ENCODE data around the gene CHM.
A peak's percentile ranks its signal among the peaks of the same experiment; 100 is the strongest.
"Not testable (repeated sequence)": the region's sequence is repeated elsewhere in the genome, so short reads cannot be mapped to it uniquely, and the experiment has no call there.

The CHM gene, protein sequence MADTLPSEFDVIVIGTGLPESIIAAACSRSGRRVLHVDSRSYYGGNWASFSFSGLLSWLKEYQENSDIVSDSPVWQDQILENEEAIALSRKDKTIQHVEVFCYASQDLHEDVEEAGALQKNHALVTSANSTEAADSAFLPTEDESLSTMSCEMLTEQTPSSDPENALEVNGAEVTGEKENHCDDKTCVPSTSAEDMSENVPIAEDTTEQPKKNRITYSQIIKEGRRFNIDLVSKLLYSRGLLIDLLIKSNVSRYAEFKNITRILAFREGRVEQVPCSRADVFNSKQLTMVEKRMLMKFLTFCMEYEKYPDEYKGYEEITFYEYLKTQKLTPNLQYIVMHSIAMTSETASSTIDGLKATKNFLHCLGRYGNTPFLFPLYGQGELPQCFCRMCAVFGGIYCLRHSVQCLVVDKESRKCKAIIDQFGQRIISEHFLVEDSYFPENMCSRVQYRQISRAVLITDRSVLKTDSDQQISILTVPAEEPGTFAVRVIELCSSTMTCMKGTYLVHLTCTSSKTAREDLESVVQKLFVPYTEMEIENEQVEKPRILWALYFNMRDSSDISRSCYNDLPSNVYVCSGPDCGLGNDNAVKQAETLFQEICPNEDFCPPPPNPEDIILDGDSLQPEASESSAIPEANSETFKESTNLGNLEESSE

DNA sequence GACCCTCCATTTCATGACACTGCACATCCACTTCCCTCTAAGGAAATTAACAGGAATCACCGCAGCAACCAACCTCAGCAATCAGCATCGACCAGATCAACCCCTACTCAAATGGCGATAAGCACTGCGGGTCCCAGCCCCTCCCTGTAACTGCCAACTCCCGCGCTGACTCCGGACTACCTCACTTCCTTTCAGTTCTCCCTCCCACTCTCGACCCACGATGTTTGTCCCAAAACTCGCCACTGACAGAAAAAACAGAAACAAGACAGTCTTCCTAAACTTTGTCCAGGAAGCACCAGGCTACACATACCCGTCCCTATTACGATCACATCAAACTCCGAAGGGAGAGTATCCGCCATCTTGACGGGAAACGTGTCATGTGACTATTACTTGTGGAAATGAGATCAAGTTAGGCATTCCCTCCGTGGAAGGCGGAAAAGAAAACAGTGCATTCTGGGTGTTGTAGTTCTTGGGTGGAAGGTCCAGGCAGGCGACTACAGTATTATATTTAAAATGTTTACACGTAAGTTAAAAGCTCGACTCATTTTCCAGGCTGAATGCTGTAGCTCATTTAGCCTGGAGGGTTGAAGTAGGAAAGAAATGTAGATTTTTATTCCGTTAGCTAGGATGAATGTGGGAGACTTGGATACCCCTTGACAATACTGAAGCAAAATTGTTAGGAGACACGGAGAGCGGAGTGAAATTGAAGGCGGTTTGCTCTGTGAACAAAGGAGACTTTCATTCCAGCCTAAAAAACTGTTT lies at the start of gene CHM:
Gene CHM (minus strand): TSS at position 385 of the 762 bp plus-strand sequence. CDS start 26 bp downstream, at position 359.
- DNase-seq, result peak; percentile 50

- DNase-seq, result no peak
Observed at GRCh38 chrX:86078650-86079049, 31.3 kb upstream of the CHM start.

DNA sequence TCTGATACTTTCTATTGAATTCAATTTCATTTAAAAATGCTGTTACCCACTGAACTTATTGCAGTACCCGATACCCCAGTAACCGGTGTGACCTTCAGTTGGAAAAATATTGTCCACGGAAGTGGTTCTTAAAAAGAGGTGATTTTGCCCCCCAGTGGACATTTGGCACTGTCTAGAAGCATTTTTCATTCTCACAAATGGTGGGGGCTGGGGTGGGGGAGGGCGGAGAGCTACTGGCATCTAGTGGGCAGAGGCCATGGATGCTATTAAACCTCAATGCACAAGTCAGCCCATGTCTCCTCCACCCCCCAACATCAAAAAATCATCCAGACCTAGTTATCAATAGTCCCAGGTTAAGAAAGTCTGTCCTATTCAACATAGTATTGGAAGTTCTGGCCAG lies 19.6 kb upstream of the CHM start:
- no peak for DNase-seq

GRCh38 chrX:86061407-86061806 lies 14.0 kb upstream of the CHM start:
- DNase-seq, result no peak

DNA sequence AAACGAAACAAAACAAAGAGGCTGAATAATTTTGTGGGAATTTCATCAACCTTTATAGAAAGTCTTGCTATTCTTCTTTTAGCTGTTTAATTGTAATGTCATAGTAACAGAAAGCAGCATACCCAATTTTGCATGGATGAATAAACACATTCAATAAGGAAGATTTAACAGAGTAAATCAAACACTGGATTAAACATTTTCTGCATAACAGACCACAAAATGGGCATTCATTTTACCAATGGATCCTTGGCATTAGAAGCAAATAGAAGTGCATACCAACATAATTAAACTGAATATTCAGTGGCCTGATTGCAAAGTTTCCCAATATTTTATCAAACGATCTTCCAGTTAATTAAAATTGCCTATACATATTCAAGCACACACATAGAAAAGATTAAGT lies 4.4 kb upstream of the CHM start:
- no peak for DNase-seq

DNA sequence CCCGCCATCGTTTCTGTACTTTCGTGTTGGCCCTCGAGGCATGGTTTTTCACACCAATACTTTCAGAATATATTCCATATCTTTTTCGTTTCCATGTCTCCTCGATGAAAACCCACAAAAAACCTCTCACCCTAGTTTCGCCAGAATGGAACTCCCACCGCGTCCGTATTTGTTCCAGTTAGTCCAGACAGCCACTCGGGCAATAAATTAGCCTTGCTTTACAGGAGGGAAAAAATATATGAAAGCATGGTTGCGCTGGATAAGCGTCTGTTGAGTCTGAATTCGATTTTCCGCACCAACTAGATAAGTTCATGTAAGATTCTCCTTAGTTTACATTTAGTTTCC lies 550 bp upstream of the CHM start:
- no peak for DNase-seq

DNA sequence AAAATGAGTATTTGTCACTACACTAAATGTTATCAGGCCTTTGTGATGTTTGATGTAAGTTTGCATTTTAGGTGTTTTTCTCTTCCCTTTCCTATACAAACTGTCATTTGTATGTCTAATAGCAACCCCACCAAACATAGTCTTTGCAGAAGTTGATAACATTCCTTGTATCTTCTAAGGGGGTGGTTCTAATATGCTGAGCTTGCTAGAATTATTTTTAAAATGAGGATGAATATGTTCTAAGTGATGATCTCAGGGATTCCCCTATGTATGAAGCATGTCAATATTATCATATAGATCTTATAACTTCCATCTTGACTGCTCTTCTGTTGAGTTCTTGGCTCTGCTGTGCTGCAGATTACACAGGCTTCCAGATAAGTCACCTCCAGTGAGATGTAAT lies 3.1 kb downstream of the CHM start:
- DNase-seq, result no peak

- DNase-seq, result no peak
Observed at GRCh38 chrX:86039625-86040568, 7.5 kb downstream of the CHM start.

DNA sequence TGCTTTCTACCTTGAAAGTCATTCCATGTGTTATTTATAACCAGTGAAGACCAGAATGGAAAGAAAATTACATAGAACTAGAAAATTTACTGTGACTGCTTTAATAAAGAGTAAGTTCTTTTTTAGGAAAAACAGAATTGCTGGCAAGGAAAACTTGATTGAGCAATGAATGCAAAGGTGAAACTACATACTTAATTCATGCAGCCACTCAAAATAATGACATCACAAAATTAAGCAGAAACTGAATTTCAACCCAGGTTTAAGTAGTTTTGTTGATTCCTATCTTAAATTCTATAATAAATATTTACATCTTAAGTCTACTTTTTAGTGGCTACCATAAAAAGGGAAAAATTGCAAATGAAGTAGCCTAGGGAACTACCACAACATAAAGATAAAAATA lies 14.0 kb downstream of the CHM start:
- DNase-seq, result no peak

DNA sequence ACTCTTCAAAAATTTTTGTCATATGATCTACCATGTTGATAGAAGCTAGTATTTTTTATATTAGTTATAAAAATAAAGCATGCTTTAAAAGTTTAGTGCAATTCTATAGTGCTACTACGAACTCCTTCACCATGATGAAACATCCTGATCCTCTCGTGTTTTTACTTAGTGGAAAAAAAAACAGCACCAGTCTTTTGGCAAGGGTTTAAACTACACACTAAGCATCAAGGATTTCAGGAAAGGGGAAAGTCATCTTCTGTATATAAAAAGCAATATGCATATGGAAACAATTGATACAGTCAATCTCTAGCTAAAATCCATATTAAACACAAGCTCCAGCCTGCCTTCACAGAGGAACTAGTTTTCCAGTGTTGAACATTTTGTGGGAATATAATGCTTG lies 18.7 kb downstream of the CHM start:
- no peak for DNase-seq

- DNase-seq, result no peak
Observed at GRCh38 chrX:86023811-86024210, 23.5 kb downstream of the CHM start.

DNA sequence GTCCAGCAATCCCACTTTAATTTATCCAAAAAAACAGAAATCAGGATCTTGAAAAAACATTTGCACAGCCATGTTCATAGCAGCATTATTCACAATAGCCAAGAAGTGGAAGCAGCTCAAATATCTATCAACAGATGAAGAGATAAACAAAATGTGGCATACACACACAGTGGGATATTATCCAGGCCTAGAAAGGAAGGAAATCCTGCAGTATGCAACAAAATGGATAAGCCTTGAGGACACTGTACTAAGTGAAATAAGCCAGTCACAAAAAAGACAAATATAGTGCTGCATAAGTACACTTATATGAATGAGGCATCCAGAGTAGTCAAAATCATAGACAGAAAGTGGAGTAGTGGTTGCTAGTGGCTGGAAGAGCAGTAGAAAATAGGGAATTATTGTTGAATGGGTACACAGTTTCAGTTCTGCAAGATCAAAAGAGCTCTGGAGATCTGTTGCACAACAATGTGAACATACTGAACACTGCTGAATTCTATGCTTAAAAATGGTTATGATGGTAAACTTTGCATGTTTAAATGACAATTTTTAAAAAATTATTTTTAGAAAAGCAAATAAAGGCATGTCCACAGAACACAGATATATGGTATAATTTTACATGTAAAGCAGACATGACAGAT lies 25.6 kb downstream of the CHM start:
- DNase-seq, result no peak

GRCh38 chrX:86016139-86016538 lies 31.2 kb downstream of the CHM start:
- no peak for DNase-seq

GRCh38 chrX:86014959-86015358 lies 32.4 kb downstream of the CHM start:
- not testable (repeated sequence) for DNase-seq

DNA sequence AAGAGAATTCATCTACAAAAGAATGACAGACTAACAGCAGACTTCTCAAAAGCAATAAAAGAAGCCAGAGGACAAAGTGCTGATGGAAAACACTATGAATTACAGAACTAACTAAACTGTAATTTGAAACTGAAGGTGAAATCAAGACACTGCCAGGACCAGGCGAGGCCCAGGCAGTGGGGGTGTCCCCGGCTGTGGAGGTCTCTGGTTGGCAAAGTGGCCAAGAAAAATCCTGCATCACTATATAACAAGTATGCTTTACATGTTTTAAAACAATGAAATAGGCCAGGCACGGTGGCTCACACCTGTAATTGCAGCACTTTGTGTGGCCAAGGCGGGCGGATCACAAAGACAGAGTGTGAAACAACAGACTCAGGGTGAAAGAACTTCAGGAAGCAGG lies 32.9 kb downstream of the CHM start:
- no peak for DNase-seq

DNA sequence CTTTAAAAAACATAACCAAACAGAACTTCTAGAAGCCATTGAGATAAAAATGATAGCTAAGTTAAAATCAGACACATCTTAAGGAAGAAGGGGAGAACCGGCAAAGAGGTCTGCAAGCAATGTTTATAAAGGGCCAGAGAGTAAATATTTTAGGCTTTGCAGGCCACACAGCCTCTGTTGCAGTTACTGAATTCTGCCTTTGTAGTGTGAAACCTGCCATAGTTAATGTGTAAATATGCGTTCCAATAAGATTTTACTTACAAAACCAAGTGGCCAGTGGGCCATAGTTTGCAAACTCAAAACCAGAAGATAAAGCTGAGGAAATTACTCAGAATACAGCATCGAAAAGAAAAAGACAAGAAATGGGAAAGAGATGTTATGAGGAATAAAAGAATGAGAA lies 33.6 kb downstream of the CHM start:
- DNase-seq, result no peak

GRCh38 chrX:86012188-86012587 lies 35.2 kb downstream of the CHM start:
- no peak for DNase-seq

- DNase-seq, result not testable (repeated sequence)
Observed at GRCh38 chrX:86009803-86010202, 37.6 kb downstream of the CHM start.

- DNase-seq, result not testable (repeated sequence)
Observed at GRCh38 chrX:86007891-86008290, 39.5 kb downstream of the CHM start.

DNA sequence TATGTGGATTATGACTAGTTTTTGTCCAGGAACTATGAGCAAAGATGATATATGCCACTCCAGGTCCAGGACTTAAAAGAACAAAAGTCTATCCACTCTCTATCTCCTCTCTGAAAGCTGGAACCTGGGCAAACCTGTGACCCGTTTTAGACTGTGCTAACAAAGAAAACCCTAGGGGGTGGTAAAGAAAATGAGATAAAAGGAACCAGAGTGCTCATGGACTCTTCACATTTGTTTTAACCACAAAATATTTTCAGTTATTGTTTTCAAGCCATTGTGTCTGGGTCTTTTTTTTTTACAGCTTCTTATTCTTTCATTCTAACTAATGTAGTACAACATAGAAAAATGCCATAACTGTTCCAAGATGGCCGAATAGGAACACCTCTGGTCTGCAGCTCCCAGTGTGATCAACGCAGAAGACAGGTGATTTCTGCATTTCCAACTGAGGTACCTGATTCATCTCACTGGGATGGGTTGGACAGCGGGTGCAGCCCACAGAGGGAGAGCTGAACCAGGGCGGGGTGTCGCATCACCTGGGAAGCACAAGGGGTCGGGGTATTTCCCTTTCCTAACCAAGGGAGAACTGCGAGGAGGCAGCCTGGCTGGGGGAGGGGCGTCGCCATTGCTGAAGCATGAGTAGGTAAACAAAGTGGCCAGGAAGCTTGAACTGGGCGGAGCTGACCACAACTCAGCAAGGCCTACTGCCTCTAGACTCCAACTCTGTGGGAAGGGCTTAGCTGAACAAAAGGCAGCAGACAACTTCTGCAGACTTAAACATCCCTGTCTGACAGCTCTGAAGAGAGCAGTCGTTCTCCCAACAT lies 45.1 kb downstream of the CHM start:
- no peak for DNase-seq

DNA sequence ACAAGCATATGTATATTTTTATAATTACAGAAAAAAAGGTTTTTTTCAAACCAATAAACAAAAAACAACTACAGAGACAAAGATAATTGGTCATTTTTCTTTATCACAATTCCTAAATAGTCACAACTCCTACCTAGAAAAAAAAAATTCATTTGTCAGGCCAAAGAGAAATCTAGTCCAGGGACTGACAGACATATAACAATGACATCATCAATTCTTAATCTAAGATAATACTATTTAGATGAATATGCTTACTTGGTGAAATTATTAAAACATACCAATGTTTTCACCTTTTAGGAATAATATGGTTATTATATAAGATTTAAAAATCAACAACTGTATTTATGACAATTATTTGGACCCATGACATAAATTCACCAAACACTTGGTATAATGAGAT lies 48.4 kb downstream of the CHM start:
- DNase-seq, result no peak
